NCI-H2107 (cell line): ENCODE results near the gene ARL6IP5.

ENCODE experiments used
- DNase-seq: peaks from one replicate; lab custom pipeline; 2025; lab: John Stamatoyannopoulos, UW

Gene ARL6IP5

GRCh38 chr3:69085833-69086722, 1.3 kb downstream of the ARL6IP5 start:
- DNase-seq = no peak

GRCh38 chr3:69087030-69087791, 2.5 kb downstream of the ARL6IP5 start:
- no peak for DNase-seq

- DNase-seq = no peak
These were observed 3.3 kb downstream of the ARL6IP5 start for GRCh38 chr3:69088063-69088462.

- no peak for DNase-seq
These were observed 5.3 kb downstream of the ARL6IP5 start for GRCh38 chr3:69090021-69090420.

- no peak for DNase-seq
These were observed 6.8 kb downstream of the ARL6IP5 start for GRCh38 chr3:69091389-69092029.

- no peak for DNase-seq
These were observed 7.3 kb downstream of the ARL6IP5 start for GRCh38 chr3:69092030-69092516.

GRCh38 chr3:69094467-69095205, 9.9 kb downstream of the ARL6IP5 start:
- DNase-seq = no peak

GRCh38 chr3:69095636-69096035, 10.9 kb downstream of the ARL6IP5 start:
- DNase-seq = no peak

GRCh38 chr3:69096299-69096698, 11.6 kb downstream of the ARL6IP5 start:
- DNase-seq = no peak

- no peak for DNase-seq
These were observed 12.8 kb downstream of the ARL6IP5 start for GRCh38 chr3:69097407-69098086.

GRCh38 chr3:69099576-69099975, 14.8 kb downstream of the ARL6IP5 start:
- DNase-seq = no peak

GRCh38 chr3:69102384-69102783, 17.6 kb downstream of the ARL6IP5 start:
- DNase-seq = no peak

GRCh38 chr3:69103123-69103522, 18.4 kb downstream of the ARL6IP5 start:
- DNase-seq = no peak

- DNase-seq = no peak
These were observed 19.8 kb downstream of the ARL6IP5 start for GRCh38 chr3:69104586-69104985.

GRCh38 chr3:69105320-69105719, 20.6 kb downstream of the ARL6IP5 start:
- no peak for DNase-seq

- DNase-seq = no peak
These were observed 23.1 kb downstream of the ARL6IP5 start for GRCh38 chr3:69107841-69108240.

- DNase-seq = no peak
These were observed 24.1 kb downstream of the ARL6IP5 start for GRCh38 chr3:69108811-69109210.

- DNase-seq = no peak
These were observed 26.3 kb downstream of the ARL6IP5 start for GRCh38 chr3:69110941-69111546.

- no peak for DNase-seq
These were observed 28.8 kb downstream of the ARL6IP5 start for GRCh38 chr3:69113536-69113935.

GRCh38 chr3:69115731-69116130, 31.0 kb downstream of the ARL6IP5 start:
- DNase-seq = no peak

- no peak for DNase-seq
These were observed 31.4 kb downstream of the ARL6IP5 start for GRCh38 chr3:69116162-69116561.
